IMR-90 (cell line): ENCODE measurements around the gene TMEM208. TPM values are rescaled to one million over a fixed set of nuclear protein-coding genes. Genes with fewer than 3 reads are reported as not detected.
A peak's percentile ranks its signal among the peaks of the same experiment; 100 is the strongest.

Source experiments
- ATAC-seq: fragments of 200-7000 bp; cut with Tn5 transposase; 2 replicates; pipeline ENCODE4 v1.9.1; 2020; ENCODE audit warnings: low read depth, mild to moderate bottlenecking, moderate library complexity
- BruUV-seq: library from RNA; stranded (reverse); fragments of 400-500 nt; replicated peaks from 2 replicates; lab custom pipeline; 2021; lab: Mats Ljungman, UMichigan
- CTCF ChIA-PET: fragments of 300-600 bp; formaldehyde crosslinking; extraction: SDS; loops from one replicate; lab custom pipeline; 2021; ENCODE audit warnings: antibody characterized with exemption; lab: Yijun Ruan, JAX
- POLR2A ChIA-PET: fragments of 300-600 bp; sonication (Branson Sonifier 250); formaldehyde crosslinking; loops from one replicate; lab custom pipeline; 2022; ENCODE audit warnings: antibody characterized with exemption; ENCODE audit not compliant: unreplicated experiment; lab: Charles Lee
- DNase-seq: peaks from one replicate; pipeline ENCODE4 v3.0.0; 2013
- H2AFZ ChIP-seq: replicated peaks from 2 replicates; pipeline ENCODE3; 2013; ENCODE audit warnings: low read length, mild to moderate bottlenecking; ENCODE audit not compliant: poor library complexity
- H2AK5ac ChIP-seq: 2 replicates; pipeline ENCODE4 v1.6.1; 2013; ENCODE audit warnings: low read depth, low read length, inconsistent platforms
- H2AK9ac ChIP-seq: replicated peaks from 2 replicates; pipeline ENCODE3; 2013; ENCODE audit warnings: mild to moderate bottlenecking, low read depth, low read length, moderate library complexity; ENCODE audit not compliant: poor library complexity
- H2BK120ac ChIP-seq: 2 replicates; pipeline ENCODE4 v1.6.1; 2013; ENCODE audit warnings: low read depth, low read length, inconsistent platforms
- H2BK15ac ChIP-seq: 3 replicates; pipeline ENCODE4 v1.6.1; 2013; ENCODE audit warnings: low read depth, low read length, inconsistent platforms
- H2BK20ac ChIP-seq: 2 replicates; pipeline ENCODE4 v1.6.1; 2013; ENCODE audit warnings: low read depth, mild to moderate bottlenecking, inconsistent platforms, low read length, moderate library complexity
- H2BK5ac ChIP-seq: 2 replicates; pipeline ENCODE4 v1.6.1; 2013; ENCODE audit warnings: mild to moderate bottlenecking, low read depth, low read length, inconsistent platforms; ENCODE audit not compliant: poor library complexity, severe bottlenecking
- H3K14ac ChIP-seq: replicated peaks from 2 replicates; pipeline ENCODE4 v1.6.1; 2013; ENCODE audit warnings: low read depth, low read length, inconsistent platforms
- H3K18ac ChIP-seq: 2 replicates; pipeline ENCODE4 v1.6.1; 2013; ENCODE audit warnings: low read depth, low read length, control low read depth
- H3K23ac ChIP-seq: 2 replicates; pipeline ENCODE4 v1.6.1; 2013; ENCODE audit warnings: low read depth, low read length, inconsistent platforms
- H3K27ac ChIP-seq: 2 replicates; pipeline ENCODE4 v1.5.1; 2013; ENCODE audit warnings: mild to moderate bottlenecking, control low read depth, low read length; ENCODE audit not compliant: insufficient read depth
- H3K27me3 ChIP-seq: 2 replicates; pipeline ENCODE4 v1.6.1; 2013; ENCODE audit warnings: low read length; ENCODE audit not compliant: control insufficient read depth, insufficient read depth
- H3K36me3 ChIP-seq: 2 replicates; pipeline ENCODE4 v1.6.1; 2013; ENCODE audit warnings: low read length, mixed read lengths; ENCODE audit not compliant: control insufficient read depth, insufficient read depth
- H3K4ac ChIP-seq: 2 replicates; pipeline ENCODE4 v1.6.1; 2013; ENCODE audit warnings: low read depth, low read length, inconsistent platforms
- H3K4me1 ChIP-seq: 2 replicates; pipeline ENCODE4 v1.6.1; 2013; ENCODE audit warnings: low read length, mixed read lengths; ENCODE audit not compliant: control insufficient read depth, insufficient read depth
- H3K4me2 ChIP-seq: 2 replicates; pipeline ENCODE4 v1.6.1; 2013; ENCODE audit warnings: low read depth, mild to moderate bottlenecking, control low read depth, low read length, moderate library complexity
- H3K4me3 ChIP-seq: 2 replicates; pipeline ENCODE4 v1.5.1; 2013; ENCODE audit warnings: low read depth, mild to moderate bottlenecking, control low read depth, low read length, moderate library complexity; ENCODE audit not compliant: insufficient read depth
- H3K56ac ChIP-seq: 2 replicates; pipeline ENCODE4 v1.6.1; 2013; ENCODE audit warnings: low read length, inconsistent platforms; ENCODE audit not compliant: insufficient read depth; ENCODE audit errors: extremely low read depth
- H3K79me1 ChIP-seq, 2 experiments: 2 replicates each; pipeline ENCODE4 v1.6.1; 2013; ENCODE audit warnings: low read length in 2 of 2, inconsistent platforms in 1 of 2, low read depth in 1 of 2
- H3K9ac ChIP-seq: 2 replicates; pipeline ENCODE4 v1.6.1; 2013; ENCODE audit warnings: low read depth, low read length, control low read depth
- H3K9me1 ChIP-seq: 2 replicates; pipeline ENCODE4 v1.6.1; 2013; ENCODE audit warnings: low read length, inconsistent platforms; ENCODE audit not compliant: insufficient read depth
- H3K9me3 ChIP-seq: 2 replicates; pipeline ENCODE4 v1.6.1; 2013; ENCODE audit warnings: low read length; ENCODE audit not compliant: control insufficient read depth, insufficient read depth
- H4K20me1 ChIP-seq: 2 replicates; pipeline ENCODE4 v1.6.1; 2013; ENCODE audit warnings: low read length, inconsistent platforms; ENCODE audit not compliant: insufficient read depth
- H4K5ac ChIP-seq: 2 replicates; pipeline ENCODE4 v1.6.1; 2013; ENCODE audit warnings: mild to moderate bottlenecking, low read depth, low read length, control low read depth
- H4K8ac ChIP-seq, 2 experiments: 2 replicates each; pipeline ENCODE4 v1.6.1; 2013; ENCODE audit warnings: low read depth in 2 of 2, low read length in 2 of 2, control low read depth in 1 of 2, inconsistent platforms in 1 of 2
- H4K91ac ChIP-seq: 2 replicates; pipeline ENCODE4 v1.6.1; 2013; ENCODE audit warnings: low read depth, low read length, inconsistent platforms; ENCODE audit not compliant: insufficient read depth
- CEBPB ChIP-seq: IDR thresholded peaks from 2 replicates; pipeline ENCODE4 v1.6.1; 2012; ENCODE audit warnings: low read depth, low read length, improper control_type of control experiment
- FOS ChIP-seq: fragments of 150-350 bp; IDR thresholded peaks from 2 replicates; pipeline ENCODE4 v1.6.1; 2016; ENCODE audit warnings: low read depth, low read length
- MXI1 ChIP-seq: IDR thresholded peaks from 2 replicates; pipeline ENCODE4 v1.6.1; 2012; ENCODE audit warnings: low read depth, mild to moderate bottlenecking, low read length, moderate library complexity, borderline replicate concordance
- POLR2A ChIP-seq: IDR thresholded peaks from 2 replicates; pipeline ENCODE4 v1.6.1; 2012; ENCODE audit warnings: mild to moderate bottlenecking, low read depth, low read length
- RFX5 ChIP-seq: IDR thresholded peaks from 2 replicates; pipeline ENCODE4 v1.8.0; 2012; ENCODE audit warnings: low read depth, mild to moderate bottlenecking, low read length, moderate library complexity
- WGBS, 2 experiments: methylation state at CpG; one replicate each; pipeline versions ENCODE4 v1.1.5 to v1.1.7; 2013; ENCODE audit warnings: missing lambda C conversion rate in 2 of 2; ENCODE audit not compliant: insufficient read length in 1 of 2; ENCODE audit errors: extremely low coverage in 2 of 2; 5-methylcytosine and 5-hydroxymethylcytosine counted together
- dilution Hi-C: fragments of 300-500 bp; cut with HindIII; formaldehyde crosslinking; loops from one replicate; pipeline ENCODE4 v1.14.3; 2018; ENCODE audit warnings: low sequenced_read_pairs; ENCODE audit not compliant: unreplicated experiment
- in situ Hi-C: fragments of 300-500 bp; cut with MboI; formaldehyde crosslinking; loops from 3 replicates; pipeline ENCODE4 v1.14.3; 2019; ENCODE audit warnings: low sequenced_read_pairs, inconsistent platforms, mixed read lengths
- intact Hi-C: fragments of 100-400 bp; cut with micrococcal nuclease; formaldehyde crosslinking; loops from 2 replicates; pipeline ENCODE4 v1.10.0; 2022
- polyA plus RNA-seq, 3 experiments: library from polyadenylated mRNA; depleted of rRNA; stranded (reverse); fragments of >200 nt; gene quantifications; 2 replicates each; pipeline ENCODE4 v1.2.3, GENCODE V29; 2012; ENCODE audit warnings: low replicate concordance in 1 of 3
- total RNA-seq: library from RNA; depleted of rRNA; stranded (reverse); fragments of >200 nt; gene quantifications from 2 replicates; pipeline ENCODE4 v1.2.3, GENCODE V29; 2012
- TF ChIP-seq, protein P1 (sequence below): fragments of 150-350 bp; IDR thresholded peaks from 2 replicates; pipeline ENCODE4 v1.6.1; 2016; ENCODE audit warnings: low read depth, mild to moderate bottlenecking, low read length, moderate library complexity, borderline replicate concordance
- TF ChIP-seq, protein P2 (sequence below): conservative IDR thresholded peaks from 2 replicates; pipeline ENCODE4 v1.5.1; 2012; ENCODE audit warnings: mild to moderate bottlenecking, low read depth, low read length, improper control_type of control experiment

Gene TMEM208
- total and polyA plus RNA-seq, 2 of the 4 experiments (the other 2 are of a cell fraction) = 65.6 to 66.5 TPM

DNA sequence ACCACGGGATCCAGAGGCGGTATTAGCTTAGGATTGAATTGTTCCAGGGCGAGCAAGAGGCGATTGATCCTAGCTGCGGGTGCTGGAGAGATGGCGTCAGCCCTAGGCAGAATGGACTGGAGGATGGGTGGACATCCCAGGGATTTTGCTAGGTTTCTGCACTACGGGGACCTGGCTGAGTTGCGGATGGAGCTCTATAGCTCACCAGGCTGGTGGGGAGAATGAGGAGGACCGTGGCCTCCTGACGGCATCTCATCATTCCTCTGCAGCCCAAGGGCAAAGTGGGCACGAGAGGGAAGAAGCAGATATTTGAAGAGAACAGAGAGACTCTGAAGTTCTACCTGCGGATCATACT is 614 bp downstream of the TMEM208 start:
- peak overlapping the region; percentile 63; the same call in 1 of the 2 replicates for H3K56ac ChIP-seq
- CTCF ChIA-PET = interaction anchor here (0.6 kb wide), 1 partner anchor 127 kb away, joined by 3 read pairs; no protein-coding TSS in a partner anchor
- in situ Hi-C loops = no loop called here

More for the DNA sequence above, 614 bp downstream of the TMEM208 start:
- Histone ChIP-seq H2BK20ac (no peak overlapping the region), H2AK9ac (peak overlapping the region; percentile 100), H2BK5ac (peak overlapping the region; percentile 83), H3K9me3 (no peaks in the 10 kb centered on the region), H4K5ac (peak overlapping the region; percentile 78), H3K79me1 (peaks cover 23 to 61% of the 10 kb centered on the region in 2 experiments), H3K4me1 (peaks cover 12% of the 10 kb centered on the region), H3K23ac (no peak overlapping the region), H3K9me1 (peaks cover 12% of the 10 kb centered on the region), H4K91ac (peak overlapping the region; percentile 8; the same call in 1 of the 2 replicates), H3K9ac (peak overlapping the region; percentile 89), H4K8ac (peak overlapping the region; percentile 12 to 98), H3K4me3 (peak overlapping the region; percentile 80), H2BK120ac (no peak overlapping the region), H4K20me1 (peaks cover 7% of the 10 kb centered on the region; the same call in 1 of the 2 replicates), H3K36me3 (peaks cover 43% of the 10 kb centered on the region), H3K27ac (peak overlapping the region; percentile 87), H3K4me2 (peak overlapping the region; percentile 81), H3K18ac (no peak overlapping the region), H3K14ac (0 out of 2 replicates have a peak overlapping the region, but pooled peaks have one; percentile 82), H2AK5ac (peak overlapping the region; percentile 67), H2AFZ (peak overlapping the region; percentile 97), H3K4ac (peak overlapping the region; percentile 90), H3K27me3 (no peaks in the 10 kb centered on the region), H2BK15ac (no peak overlapping the region)
- dilution Hi-C loops = no loop called here
- BruUV-seq = no TSS peak
- no peak for TF ChIP-seq POLR2A
- TF ChIP-seq MXI1 = no peak
- TF ChIP-seq CEBPB = no peak
- TF ChIP-seq FOS = no peak
- TF ChIP-seq, protein P1, sequence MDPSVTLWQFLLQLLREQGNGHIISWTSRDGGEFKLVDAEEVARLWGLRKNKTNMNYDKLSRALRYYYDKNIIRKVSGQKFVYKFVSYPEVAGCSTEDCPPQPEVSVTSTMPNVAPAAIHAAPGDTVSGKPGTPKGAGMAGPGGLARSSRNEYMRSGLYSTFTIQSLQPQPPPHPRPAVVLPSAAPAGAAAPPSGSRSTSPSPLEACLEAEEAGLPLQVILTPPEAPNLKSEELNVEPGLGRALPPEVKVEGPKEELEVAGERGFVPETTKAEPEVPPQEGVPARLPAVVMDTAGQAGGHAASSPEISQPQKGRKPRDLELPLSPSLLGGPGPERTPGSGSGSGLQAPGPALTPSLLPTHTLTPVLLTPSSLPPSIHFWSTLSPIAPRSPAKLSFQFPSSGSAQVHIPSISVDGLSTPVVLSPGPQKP = no peak
- TF ChIP-seq RFX5 = no peak
- TF ChIP-seq, protein P2, sequence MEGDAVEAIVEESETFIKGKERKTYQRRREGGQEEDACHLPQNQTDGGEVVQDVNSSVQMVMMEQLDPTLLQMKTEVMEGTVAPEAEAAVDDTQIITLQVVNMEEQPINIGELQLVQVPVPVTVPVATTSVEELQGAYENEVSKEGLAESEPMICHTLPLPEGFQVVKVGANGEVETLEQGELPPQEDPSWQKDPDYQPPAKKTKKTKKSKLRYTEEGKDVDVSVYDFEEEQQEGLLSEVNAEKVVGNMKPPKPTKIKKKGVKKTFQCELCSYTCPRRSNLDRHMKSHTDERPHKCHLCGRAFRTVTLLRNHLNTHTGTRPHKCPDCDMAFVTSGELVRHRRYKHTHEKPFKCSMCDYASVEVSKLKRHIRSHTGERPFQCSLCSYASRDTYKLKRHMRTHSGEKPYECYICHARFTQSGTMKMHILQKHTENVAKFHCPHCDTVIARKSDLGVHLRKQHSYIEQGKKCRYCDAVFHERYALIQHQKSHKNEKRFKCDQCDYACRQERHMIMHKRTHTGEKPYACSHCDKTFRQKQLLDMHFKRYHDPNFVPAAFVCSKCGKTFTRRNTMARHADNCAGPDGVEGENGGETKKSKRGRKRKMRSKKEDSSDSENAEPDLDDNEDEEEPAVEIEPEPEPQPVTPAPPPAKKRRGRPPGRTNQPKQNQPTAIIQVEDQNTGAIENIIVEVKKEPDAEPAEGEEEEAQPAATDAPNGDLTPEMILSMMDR = no peak
- POLR2A ChIA-PET = interaction anchor here (0.6 to 1.4 kb wide), 3 partner anchors 14 to 169 kb away, joined by 3 to 5 read pairs (median 3); no protein-coding TSS in a partner anchor
- intact Hi-C loops = loop anchor here (1.0 kb wide), 1 partner anchor 19 kb away; no protein-coding TSS in a partner anchor
- no peak for ATAC-seq
- 0% methylated on average over 4 of the region's 12 CpGs; no CpG with 5 or more reads in 1 of the 2 experiments for WGBS, 2 experiments
- no peak for DNase-seq
